CD4-positive, alpha-beta T cell treated with Interferon alpha-2 for 1 hour (primary cell): ENCODE measurements around the gene TMEM184C.
A peak's percentile ranks its signal among the peaks of the same experiment; 100 is the strongest.

Source experiments
- DNase-seq, 2 donors: peaks; one replicate each; pipeline ENCODE4 v3.0.0-alpha.2; 2020 to 2022

TMEM184C gene

GRCh38 chr4:147617173-147617840 is at the start of gene TMEM184C:
Gene TMEM184C, plus strand, starts transcription at chr4:147617397. Its CDS starts 560 bp downstream, at chr4:147617957.
- DNase-seq: peak; percentile 96 to 98

GRCh38 chr4:147570616-147571015 is 46.6 kb upstream of the TMEM184C start:
- no peak for DNase-seq

- DNase-seq: no peak
These were observed 46.0 kb upstream of the TMEM184C start for GRCh38 chr4:147571036-147571770.

GRCh38 chr4:147576084-147576483 is 41.1 kb upstream of the TMEM184C start:
- DNase-seq: peak in 1 of 2 donors; percentile 3

- no peak for DNase-seq
These were observed 39.1 kb upstream of the TMEM184C start for GRCh38 chr4:147578051-147578476.

GRCh38 chr4:147578593-147578992 is 38.6 kb upstream of the TMEM184C start:
- no peak for DNase-seq

- DNase-seq: no peak
These were observed 36.8 kb upstream of the TMEM184C start for GRCh38 chr4:147580396-147580795.

GRCh38 chr4:147581606-147582350 is 35.4 kb upstream of the TMEM184C start:
- DNase-seq: no peak

GRCh38 chr4:147582386-147583060 is 34.7 kb upstream of the TMEM184C start:
- DNase-seq: no peak

GRCh38 chr4:147583876-147584275 is 33.3 kb upstream of the TMEM184C start:
- DNase-seq: no peak

- DNase-seq: no peak
These were observed 31.2 kb upstream of the TMEM184C start for GRCh38 chr4:147586032-147586431.

GRCh38 chr4:147586637-147587036 is 30.6 kb upstream of the TMEM184C start:
- DNase-seq: no peak

- no peak for DNase-seq
These were observed 30.2 kb upstream of the TMEM184C start for GRCh38 chr4:147587041-147587440.

- no peak for DNase-seq
These were observed 27.6 kb upstream of the TMEM184C start for GRCh38 chr4:147589586-147589985.

- DNase-seq: peak in 1 of 2 donors; percentile 43
These were observed 26.8 kb upstream of the TMEM184C start for GRCh38 chr4:147590249-147590920.

- DNase-seq: no peak
These were observed 26.1 kb upstream of the TMEM184C start for GRCh38 chr4:147591106-147591505.

GRCh38 chr4:147594107-147594506 is 23.1 kb upstream of the TMEM184C start:
- no peak for DNase-seq

GRCh38 chr4:147594578-147594977 is 22.6 kb upstream of the TMEM184C start:
- DNase-seq: no peak

- DNase-seq: no peak
These were observed 20.8 kb upstream of the TMEM184C start for GRCh38 chr4:147596377-147596776.

- DNase-seq: no peak
These were observed 20.2 kb upstream of the TMEM184C start for GRCh38 chr4:147596981-147597380.

- DNase-seq: no peak
These were observed 19.6 kb upstream of the TMEM184C start for GRCh38 chr4:147597561-147597960.

- no peak for DNase-seq
These were observed 18.0 kb upstream of the TMEM184C start for GRCh38 chr4:147599206-147599605.
